Pancreas (tissue), 10 donors: ENCODE measurements around the gene MSANTD2. TPM values are rescaled to one million over a fixed set of nuclear protein-coding genes. Genes with fewer than 3 reads are reported as not detected.

ENCODE experiments used
- ATAC-seq, 4 donors: fragments of 200-7000 bp; cut with Tn5 transposase; one replicate each; pipeline versions ENCODE4 v1.8.0 to v1.9.1; 2020; ENCODE audit warnings: mild to moderate bottlenecking in 4 of 4, moderate library complexity in 4 of 4
- DNase-seq, 6 donors: peaks; one replicate each; pipeline ENCODE4 v3.0.0-alpha.2; 2020
- FAIRE-seq: peaks from 2 replicates; lab custom pipeline; 2012; peaks lifted over from hg19 to GRCh38; lab: Jason Lieb, UNC
- H3K27ac ChIP-seq, 4 donors: fragments of 200-600 bp; sonication (generic); 1 replicate in 3 of 4; 2 replicates in 1 of 4; pipeline versions ENCODE4 v1.5.0 to v1.8.0; 2020
- H3K27me3 ChIP-seq, 4 donors: fragments of 200-600 bp; one replicate each; pipeline ENCODE4 v1.8.0; 2021
- H3K36me3 ChIP-seq, 3 donors: fragments of 200-600 bp; sonication (generic) in 1 of 3; one replicate each; pipeline versions ENCODE4 v1.5.0 to v1.8.0; 2020 to 2021
- H3K4me1 ChIP-seq, 3 donors: fragments of 200-600 bp; one replicate each; pipeline ENCODE4 v1.8.0; 2021
- H3K4me3 ChIP-seq, 4 donors: fragments of 200-600 bp; sonication (generic) in 2 of 4; one replicate each; pipeline versions ENCODE4 v1.5.0 to v1.8.0; 2020 to 2021
- H3K9me3 ChIP-seq, 4 donors: fragments of 200-600 bp; one replicate each; pipeline ENCODE4 v1.8.0; 2021
- WGBS, 2 donors: extraction: QIAGEN DNeasy Blood & Tissue Kit; methylation state at CpG; one replicate each; pipeline ENCODE4 v1.1.7; 2013; 5-methylcytosine and 5-hydroxymethylcytosine counted together
- intact Hi-C, 3 donors: fragments of 100-400 bp; cut with DNase I; formaldehyde crosslinking; loops; one replicate each; pipeline versions ENCODE4 v1.11.1 to v1.14.2; 2022
- polyA plus RNA-seq, 2 donors: library from polyadenylated mRNA; stranded (reverse); fragments of 200-250 nt; gene quantifications; one replicate each; pipeline ENCODE4 v1.2.3, GENCODE V29; 2013
- total RNA-seq, 6 donors: library from RNA; stranded (reverse); fragmentation: NEBNext Ultra II Directional in 4 of 6; extraction: Animal tissue kit (Norgen Biotek cat#: 25700) in 4 of 6; gene quantifications; one replicate each; pipeline versions ENCODE4 v1.2.1 to v1.2.4, GENCODE V29; 2021 to 2023
- TF ChIP-seq, protein P1 (sequence below), 4 donors: fragments of 200-600 bp; sonication (generic) in 3 of 4; IDR thresholded peaks; one replicate each; pipeline versions ENCODE4 v1.5.0 to v1.8.0; 2021; ENCODE audit warnings: antibody characterized with exemption in 4 of 4
- donor health status: healthy with polysubstance abuse.
- donor health status: DM: no; HTN: no; CAD: no; lungs with moderate emphysema.
- donor health status: DM: no; HTN: no; CAD: no.
- donor health status: control.
- donor health status: control.
- donor health status: Bipolar disorder and iron deficiency.
- donor health status: DM: yes; HTN: yes; CAD: no.
- donor health status: DM: no; HTN: no; CAD: no.
- donor health status: DM: no; HTN: no; CAD: no.
- donor health status: DM: yes; HTN: yes; CAD: no.

The MSANTD2 gene
- total and polyA plus RNA-seq, 8 donors, result 4.6 to 23.3 (median 7.1) TPM

DNA sequence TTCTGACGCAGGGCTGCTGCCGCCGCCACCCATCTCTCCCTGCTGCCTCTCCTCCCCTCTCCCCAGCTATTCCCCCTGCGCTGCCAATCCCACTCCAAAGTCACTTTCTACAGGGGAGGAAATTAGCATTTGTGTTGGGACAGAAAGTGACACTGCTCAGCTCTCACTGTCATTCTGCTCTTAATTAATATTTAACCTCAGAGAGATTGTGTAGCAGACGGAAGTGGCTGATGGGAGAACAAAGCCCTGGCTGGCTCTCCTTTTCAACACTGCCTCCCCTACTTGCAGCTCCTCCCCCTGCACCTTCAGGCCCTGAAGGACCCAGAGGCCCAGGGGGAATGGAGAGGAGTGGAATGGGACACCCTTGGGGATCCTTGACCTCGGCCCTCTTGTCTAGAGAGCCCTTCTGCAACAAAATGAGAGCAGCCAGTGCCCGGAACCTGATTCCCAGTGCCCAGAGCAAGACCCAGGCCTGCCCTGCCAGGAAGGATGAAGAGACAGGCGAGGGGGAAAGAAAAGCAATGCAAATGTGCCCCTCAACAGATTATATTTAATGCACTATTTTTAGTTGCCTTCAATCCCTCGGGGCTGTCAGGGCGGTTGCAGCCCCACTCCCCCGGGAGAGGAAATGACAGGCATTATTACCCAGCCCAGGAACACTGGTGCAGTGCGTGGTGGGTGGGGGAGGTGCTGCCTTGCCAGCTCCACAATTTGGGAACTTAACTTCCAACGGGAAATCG is 75.1 kb downstream of the MSANTD2 start:
- Histone ChIP-seq H3K27ac (peak overlapping the region in 1 of 4 donors; percentile 28), H3K36me3 (no peaks in the 10 kb centered on the region), H3K4me1 (peaks cover 0 to 9% (median 0%) of the 10 kb centered on the region in 3 donors), H3K27me3 (peaks cover 0 to 4% (median 0%) of the 10 kb centered on the region in 4 donors), H3K4me3 (no peak overlapping the region), H3K9me3 (no peaks in the 10 kb centered on the region)
- TF ChIP-seq, protein P1, sequence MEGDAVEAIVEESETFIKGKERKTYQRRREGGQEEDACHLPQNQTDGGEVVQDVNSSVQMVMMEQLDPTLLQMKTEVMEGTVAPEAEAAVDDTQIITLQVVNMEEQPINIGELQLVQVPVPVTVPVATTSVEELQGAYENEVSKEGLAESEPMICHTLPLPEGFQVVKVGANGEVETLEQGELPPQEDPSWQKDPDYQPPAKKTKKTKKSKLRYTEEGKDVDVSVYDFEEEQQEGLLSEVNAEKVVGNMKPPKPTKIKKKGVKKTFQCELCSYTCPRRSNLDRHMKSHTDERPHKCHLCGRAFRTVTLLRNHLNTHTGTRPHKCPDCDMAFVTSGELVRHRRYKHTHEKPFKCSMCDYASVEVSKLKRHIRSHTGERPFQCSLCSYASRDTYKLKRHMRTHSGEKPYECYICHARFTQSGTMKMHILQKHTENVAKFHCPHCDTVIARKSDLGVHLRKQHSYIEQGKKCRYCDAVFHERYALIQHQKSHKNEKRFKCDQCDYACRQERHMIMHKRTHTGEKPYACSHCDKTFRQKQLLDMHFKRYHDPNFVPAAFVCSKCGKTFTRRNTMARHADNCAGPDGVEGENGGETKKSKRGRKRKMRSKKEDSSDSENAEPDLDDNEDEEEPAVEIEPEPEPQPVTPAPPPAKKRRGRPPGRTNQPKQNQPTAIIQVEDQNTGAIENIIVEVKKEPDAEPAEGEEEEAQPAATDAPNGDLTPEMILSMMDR (IDR thresholded peaks at IDR 0.05), result no peak
- ATAC-seq (peak; percentile 48 to 95 (median 90)), FAIRE-seq (no peak), DNase-seq (no peak)
- intact Hi-C loops, result no loop called here
- 43 to 48% methylated on average over 14 of the region's 14 CpGs for WGBS, 2 donors

DNA sequence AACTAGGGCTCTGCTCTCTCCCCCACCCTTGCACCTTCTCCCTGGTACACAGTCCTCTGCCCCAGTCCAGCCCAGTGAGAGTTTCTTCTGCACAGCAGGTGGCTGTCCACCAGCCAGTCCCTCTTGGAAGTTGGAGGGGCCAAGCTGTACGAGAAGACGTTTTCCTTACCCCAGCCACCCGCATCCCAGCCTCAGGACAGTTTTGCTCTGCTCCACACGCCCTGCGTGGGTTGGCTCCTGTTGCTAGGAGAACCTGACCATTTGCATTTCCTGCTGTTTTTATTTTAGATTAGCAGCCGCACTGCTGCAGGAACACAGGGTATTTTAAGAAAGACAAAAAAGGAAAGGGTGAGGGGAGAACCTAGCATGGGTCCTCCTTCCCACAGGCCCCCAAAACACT is 78.0 kb downstream of the MSANTD2 start:
- no peak for ATAC-seq
- no peak for FAIRE-seq
- Histone ChIP-seq H3K27me3 (peaks cover 0 to 22% (median 0%) of the 10 kb centered on the region in 4 donors), H3K4me1 (peaks cover 0 to 13% (median 0%) of the 10 kb centered on the region in 3 donors), H3K27ac (no peak overlapping the region), H3K4me3 (no peak overlapping the region), H3K9me3 (no peaks in the 10 kb centered on the region), H3K36me3 (no peaks in the 10 kb centered on the region)
- DNase-seq, result no peak
- 55 to 77% methylated on average over 6 of the region's 6 CpGs for WGBS, 2 donors
- intact Hi-C loops, result no loop called here
- TF ChIP-seq, protein P1 (IDR thresholded peaks at IDR 0.05), result no peak

DNA sequence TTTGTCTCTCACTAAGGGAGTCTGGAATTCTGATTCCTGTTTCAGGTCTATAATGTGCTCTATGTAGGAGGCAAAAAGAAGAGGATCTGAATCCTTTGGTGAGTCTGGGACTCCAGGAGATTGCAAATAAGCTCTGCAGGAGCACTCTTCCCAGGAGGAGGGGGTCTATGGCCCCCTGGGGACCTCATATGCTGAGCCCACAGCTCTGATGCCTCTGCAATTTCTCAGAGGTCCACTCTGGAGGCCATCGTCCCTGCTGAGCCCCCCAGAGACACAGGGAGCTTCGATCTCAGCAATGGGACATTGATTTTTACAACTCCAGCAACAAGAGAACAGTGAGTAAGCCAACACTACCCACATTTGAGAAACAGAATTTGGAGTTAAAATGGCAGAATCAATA is 80.7 kb downstream of the MSANTD2 start:
- ATAC-seq, result no peak
- TF ChIP-seq, protein P1 (IDR thresholded peaks at IDR 0.05), result no peak
- Histone ChIP-seq H3K27me3 (peaks cover 0 to 27% (median 0%) of the 10 kb centered on the region in 4 donors), H3K36me3 (no peaks in the 10 kb centered on the region), H3K4me1 (peaks cover 0 to 5% (median 0%) of the 10 kb centered on the region in 3 donors), H3K27ac (no peak overlapping the region), H3K4me3 (no peak overlapping the region), H3K9me3 (no peaks in the 10 kb centered on the region)
- DNase-seq, result no peak
- intact Hi-C loops, result no loop called here
- no peak for FAIRE-seq
- 16 to 25% methylated on average over 2 of the region's 2 CpGs for WGBS, 2 donors

DNA sequence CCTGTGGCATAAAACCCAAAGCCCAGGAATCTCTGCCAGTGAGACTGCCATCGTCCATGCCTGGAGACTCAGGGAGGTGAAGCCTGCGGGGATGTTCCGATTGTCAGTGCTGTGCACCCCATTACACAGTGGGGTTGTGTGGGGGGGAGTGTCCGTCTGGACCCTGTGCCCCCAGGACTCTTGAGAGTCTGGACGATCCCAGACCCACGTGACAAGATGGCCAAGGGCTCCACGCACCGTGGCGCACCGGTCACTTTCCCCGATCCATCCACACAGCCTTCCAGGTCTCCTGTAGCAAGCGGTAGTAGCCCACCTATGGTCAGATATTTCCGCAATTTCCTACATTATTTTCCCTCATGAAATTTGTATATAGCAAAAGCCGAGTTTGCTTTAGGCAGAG is 81.4 kb downstream of the MSANTD2 start:
- no peaks in the 10 kb centered on the region for H3K36me3 ChIP-seq
- no peaks in the 10 kb centered on the region for H3K9me3 ChIP-seq
- H3K27ac ChIP-seq, result no peak overlapping the region
- FAIRE-seq (no peak), ATAC-seq (no peak), DNase-seq (no peak)
- TF ChIP-seq, protein P1 (IDR thresholded peaks at IDR 0.05), result no peak
- intact Hi-C loops, result no loop called here
- peaks cover 0 to 27% (median 0%) of the 10 kb centered on the region in 4 donors for H3K27me3 ChIP-seq
- no peak overlapping the region for H3K4me3 ChIP-seq
- WGBS, 2 donors, result 26 to 33% methylated on average over 14 of the region's 14 CpGs
- peaks cover 0 to 5% (median 0%) of the 10 kb centered on the region in 3 donors for H3K4me1 ChIP-seq
